Testis (tissue), 2 donors: ENCODE data around the gene CPSF4L.

ENCODE experiments used
- POLR2A ChIP-seq: fragments of 450-650 bp; IDR thresholded peaks from one replicate; pipeline ENCODE4 v1.6.1; 2017; ENCODE audit warnings: antibody characterized with exemption, mild to moderate bottlenecking, moderate library complexity
- TF ChIP-seq, protein P1 (sequence below), 3 experiments: fragments of 450-650 bp in 2 of 3; fragments of 200-600 bp in 1 of 3; sonication (generic) in 1 of 3; IDR thresholded peaks; one replicate each; pipeline ENCODE4 v1.5.1; 2016 to 2019; ENCODE audit warnings: antibody characterized with exemption in 3 of 3, mild to moderate bottlenecking in 2 of 3, moderate library complexity in 1 of 3

GRCh38 chr17:73283250-73283649 is 21.6 kb upstream of the CPSF4L start:
- TF ChIP-seq, protein P1, sequence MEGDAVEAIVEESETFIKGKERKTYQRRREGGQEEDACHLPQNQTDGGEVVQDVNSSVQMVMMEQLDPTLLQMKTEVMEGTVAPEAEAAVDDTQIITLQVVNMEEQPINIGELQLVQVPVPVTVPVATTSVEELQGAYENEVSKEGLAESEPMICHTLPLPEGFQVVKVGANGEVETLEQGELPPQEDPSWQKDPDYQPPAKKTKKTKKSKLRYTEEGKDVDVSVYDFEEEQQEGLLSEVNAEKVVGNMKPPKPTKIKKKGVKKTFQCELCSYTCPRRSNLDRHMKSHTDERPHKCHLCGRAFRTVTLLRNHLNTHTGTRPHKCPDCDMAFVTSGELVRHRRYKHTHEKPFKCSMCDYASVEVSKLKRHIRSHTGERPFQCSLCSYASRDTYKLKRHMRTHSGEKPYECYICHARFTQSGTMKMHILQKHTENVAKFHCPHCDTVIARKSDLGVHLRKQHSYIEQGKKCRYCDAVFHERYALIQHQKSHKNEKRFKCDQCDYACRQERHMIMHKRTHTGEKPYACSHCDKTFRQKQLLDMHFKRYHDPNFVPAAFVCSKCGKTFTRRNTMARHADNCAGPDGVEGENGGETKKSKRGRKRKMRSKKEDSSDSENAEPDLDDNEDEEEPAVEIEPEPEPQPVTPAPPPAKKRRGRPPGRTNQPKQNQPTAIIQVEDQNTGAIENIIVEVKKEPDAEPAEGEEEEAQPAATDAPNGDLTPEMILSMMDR (IDR thresholded peaks at IDR 0.05): no peak
- TF ChIP-seq POLR2A: no peak
